GM23248 (cell line): ENCODE measurements around the gene RAB4B. TPM values are rescaled to one million over a fixed set of nuclear protein-coding genes. Genes with fewer than 3 reads are reported as not detected.
"Not testable (repeated sequence)": the region's sequence is repeated elsewhere in the genome, so short reads cannot be mapped to it uniquely, and the experiment has no call there.

Experiments
- DNase-seq: peaks from one replicate; pipeline ENCODE4 v3.0.0-alpha.2; 2015
- H2AFZ ChIP-seq: fragments of 200-600 bp; sonication (generic); 2 replicates; pipeline ENCODE4 v1.6.1; 2016; ENCODE audit warnings: antibody characterized with exemption
- H3F3A ChIP-seq: fragments of 200-600 bp; sonication (generic); 2 replicates; pipeline ENCODE4 v1.6.1; 2016; ENCODE audit warnings: mild to moderate bottlenecking, antibody characterized with exemption, mixed run types; ENCODE audit not compliant: insufficient read depth
- H3K27ac ChIP-seq: fragments of 200-600 bp; sonication (generic); 2 replicates; pipeline ENCODE4 v1.5.1; 2016; ENCODE audit warnings: mild to moderate bottlenecking
- H3K27me3 ChIP-seq: fragments of 200-600 bp; sonication (generic); replicated peaks from 2 replicates; pipeline ENCODE4 v1.6.1; 2016; ENCODE audit warnings: mild to moderate bottlenecking; ENCODE audit not compliant: insufficient read depth
- H3K36me3 ChIP-seq: fragments of 200-600 bp; sonication (generic); 2 replicates; pipeline ENCODE4 v1.6.1; 2016; ENCODE audit warnings: low read depth, mild to moderate bottlenecking
- H3K4me1 ChIP-seq: fragments of 200-600 bp; sonication (generic); 2 replicates; pipeline ENCODE4 v1.6.1; 2016; ENCODE audit warnings: mild to moderate bottlenecking; ENCODE audit not compliant: insufficient read depth
- H3K4me2 ChIP-seq: fragments of 200-600 bp; sonication (generic); one replicate; pipeline ENCODE4 v1.6.1; 2016; ENCODE audit warnings: mild to moderate bottlenecking; ENCODE audit not compliant: unreplicated experiment
- H3K4me3 ChIP-seq: fragments of 200-600 bp; sonication (generic); 2 replicates; pipeline ENCODE4 v1.5.1; 2016; ENCODE audit warnings: mild to moderate bottlenecking
- H3K79me2 ChIP-seq: fragments of 200-600 bp; sonication (generic); 2 replicates; pipeline ENCODE4 v1.6.1; 2016; ENCODE audit warnings: mild to moderate bottlenecking; ENCODE audit not compliant: insufficient read depth
- H3K9ac ChIP-seq: fragments of 200-600 bp; sonication (generic); 2 replicates; pipeline ENCODE4 v1.6.1; 2016; ENCODE audit warnings: mild to moderate bottlenecking
- H3K9me2 ChIP-seq: fragments of 200-600 bp; sonication (generic); 2 replicates; pipeline ENCODE4 v1.6.1; 2016; ENCODE audit warnings: mixed run types, mild to moderate bottlenecking, moderate library complexity; ENCODE audit not compliant: insufficient read depth
- H3K9me3 ChIP-seq: fragments of 200-600 bp; sonication (generic); one replicate; pipeline ENCODE4 v1.6.1; 2017; ENCODE audit warnings: low read depth
- H4K20me1 ChIP-seq: fragments of 200-600 bp; sonication (generic); 2 replicates; pipeline ENCODE4 v1.6.0; 2016; ENCODE audit not compliant: insufficient read depth
- EZH2 ChIP-seq: fragments of 200-600 bp; sonication (generic); IDR thresholded peaks from 2 replicates; pipeline ENCODE4 v1.6.1; 2018; ENCODE audit warnings: antibody characterized with exemption, mild to moderate bottlenecking; ENCODE audit not compliant: insufficient read depth, poor library complexity, severe bottlenecking
- EZH2phosphoT487 ChIP-seq: fragments of 200-600 bp; sonication (generic); IDR thresholded peaks from 2 replicates; pipeline ENCODE4 v1.6.1; 2018; ENCODE audit warnings: antibody characterized with exemption, moderate library complexity, mild to moderate bottlenecking, low read depth; ENCODE audit not compliant: insufficient read depth
- WGBS, 2 experiments: methylation state at CpG; one replicate each; pipeline ENCODE4 v1.1.6; 2015 to 2017; ENCODE audit warnings: low lambda C conversion rate in 2 of 2, low coverage in 1 of 2; ENCODE audit errors: missing lambda C conversion rate in 2 of 2; 5-methylcytosine and 5-hydroxymethylcytosine counted together
- in situ Hi-C: fragments of 300-500 bp; cut with MboI; formaldehyde crosslinking; loops from 2 replicates; pipeline ENCODE4 v1.15.0; 2020
- polyA plus RNA-seq: library from polyadenylated mRNA; unstranded; fragments of >200 nt; fragmentation: Nextera tagmentation; extraction: Ambion mirVana; gene quantifications from 2 replicates; pipeline ENCODE4 v1.2.1, GENCODE V29; 2016
- total RNA-seq: library from RNA; depleted of rRNA; stranded (reverse); fragments of >200 nt; shearing (Covaris generic); gene quantifications from 2 replicates; pipeline ENCODE4 v1.2.3, GENCODE V29; 2014

Gene RAB4B
- total and polyA plus RNA-seq, 2 experiments from 2014 or later = 23.2 to 25.6 TPM

- no peak overlapping the region for H3K4me3 ChIP-seq
- no peak overlapping the region for H3K27ac ChIP-seq
- DNase-seq = no peak
- no peaks in the 10 kb centered on the region for H3K9me2 ChIP-seq
- H3K9ac ChIP-seq = no peak overlapping the region
- no peak overlapping the region for H2AFZ ChIP-seq
- H3K27me3 ChIP-seq = no peaks in the 10 kb centered on the region
- TF ChIP-seq EZH2 = no peak
- peaks cover 30% of the 10 kb centered on the region for H3K79me2 ChIP-seq
- no peaks in the 10 kb centered on the region for H3K4me1 ChIP-seq
- H3K36me3 ChIP-seq = peaks cover 57% of the 10 kb centered on the region
- in situ Hi-C loops = no loop called here
- 89 to 94% methylated on average over 10 of the region's 10 CpGs for WGBS, 2 experiments
- 0 out of 2 replicates have a peak, but pooled peaks cover 5% of the 10 kb centered on the region for H3F3A ChIP-seq
- H4K20me1 ChIP-seq = no peaks in the 10 kb centered on the region
- H3K9me3 ChIP-seq = no peaks in the 10 kb centered on the region
- no peak overlapping the region for H3K4me2 ChIP-seq
Observed at GRCh38 chr19:40763963-40764362, 14.1 kb upstream of the RAB4B start.

- H4K20me1 ChIP-seq, DNase-seq, H3K27ac ChIP-seq, H3F3A ChIP-seq, H3K4me2 ChIP-seq, H3K9me3 ChIP-seq, H3K4me1 ChIP-seq, H2AFZ ChIP-seq, H3K9ac ChIP-seq, H3K9me2 ChIP-seq, H3K27me3 ChIP-seq, in situ Hi-C loops, H3K4me3 ChIP-seq: not testable (repeated sequence)
- WGBS, 2 experiments = 91 to 97% methylated on average over 13 of the region's 13 CpGs
- peaks cover 42% of the 10 kb centered on the region for H3K36me3 ChIP-seq
- H3K79me2 ChIP-seq = 0 out of 2 replicates have a peak, but pooled peaks cover 11% of the 10 kb centered on the region
Observed at GRCh38 chr19:40766385-40766784, 11.7 kb upstream of the RAB4B start.

DNA sequence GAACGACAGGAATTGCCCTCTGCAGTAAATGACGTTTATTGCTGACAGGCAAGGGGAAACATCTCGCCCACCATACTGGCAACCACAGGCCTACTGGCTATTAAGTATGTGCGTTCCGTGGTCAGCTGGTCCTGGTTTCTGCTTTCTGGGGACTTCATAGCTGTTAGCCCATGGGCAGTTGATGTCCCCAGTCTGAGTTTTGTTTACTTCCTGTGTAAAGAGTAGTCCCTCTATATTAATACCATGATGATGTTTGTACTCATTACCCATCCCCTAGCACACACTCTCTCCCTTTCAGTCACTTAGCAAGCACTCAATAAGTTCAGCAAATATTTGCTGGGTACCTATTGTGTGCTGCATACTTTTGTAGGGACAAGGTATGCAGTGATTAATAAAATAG is 9.2 kb upstream of the RAB4B start:
- H3K79me2 ChIP-seq = no peaks in the 10 kb centered on the region
- no peaks in the 10 kb centered on the region for H4K20me1 ChIP-seq
- DNase-seq = no peak
- H3K4me1 ChIP-seq = no peaks in the 10 kb centered on the region
- H3K9me3 ChIP-seq = no peaks in the 10 kb centered on the region
- WGBS, 2 experiments = 79 to 87% methylated on average over 5 of the region's 5 CpGs
- H3K9me2 ChIP-seq = no peaks in the 10 kb centered on the region
- H3K4me3 ChIP-seq = no peak overlapping the region
- H3K4me2 ChIP-seq = no peak overlapping the region
- no peak overlapping the region for H3K27ac ChIP-seq
- peaks cover 21% of the 10 kb centered on the region; the same call in 1 of the 2 replicates for H3K36me3 ChIP-seq
- no peak overlapping the region for H3K9ac ChIP-seq
- H3F3A ChIP-seq = 0 out of 2 replicates have a peak, but pooled peaks cover 5% of the 10 kb centered on the region
- H3K27me3 ChIP-seq = no peaks in the 10 kb centered on the region
- in situ Hi-C loops = no loop called here
- no peak for TF ChIP-seq EZH2phosphoT487
- TF ChIP-seq EZH2 = no peak
- H2AFZ ChIP-seq = no peak overlapping the region

DNA sequence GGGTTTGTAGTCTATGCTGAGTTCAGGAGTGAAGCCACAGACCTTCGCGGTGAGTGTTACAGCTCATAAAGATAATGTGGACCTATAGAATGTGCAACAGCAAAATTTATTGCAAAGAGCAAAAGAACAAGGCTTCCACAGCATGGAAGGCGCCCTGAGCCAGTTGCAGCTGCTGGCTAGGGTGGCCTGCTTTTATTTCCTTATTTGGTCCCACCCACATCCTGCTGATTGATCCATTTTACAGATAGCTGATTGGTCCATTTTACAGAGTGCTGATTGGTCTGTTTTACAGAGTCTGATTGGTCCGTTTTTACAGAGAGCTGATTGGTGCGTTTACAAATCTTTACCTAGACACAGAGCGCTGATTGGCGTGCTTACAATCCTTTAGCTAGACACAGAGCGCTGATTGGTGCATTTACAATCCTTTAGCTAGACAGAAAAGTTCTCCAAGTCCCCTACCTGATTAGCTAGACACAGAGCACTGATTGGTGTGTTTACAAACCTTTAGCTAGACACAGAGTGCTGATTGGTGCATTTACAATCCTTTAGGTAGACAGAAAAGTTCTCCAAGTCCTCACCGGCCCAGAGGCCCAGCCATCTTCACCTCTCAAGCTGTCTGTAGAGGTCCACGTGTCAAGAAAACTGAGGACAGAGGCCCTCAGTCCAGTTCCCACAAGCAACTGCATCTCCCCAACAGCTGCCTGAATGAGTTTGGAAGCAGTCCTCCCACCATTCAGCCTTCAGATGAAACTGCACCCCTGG is 6.8 kb upstream of the RAB4B start:
- H3K79me2 ChIP-seq, in situ Hi-C loops, H3K4me2 ChIP-seq, H3K4me1 ChIP-seq, DNase-seq, H3K27me3 ChIP-seq, H3K4me3 ChIP-seq, H3K27ac ChIP-seq, H2AFZ ChIP-seq, H3K9ac ChIP-seq, H3F3A ChIP-seq, H3K9me2 ChIP-seq, H3K9me3 ChIP-seq, H4K20me1 ChIP-seq, H3K36me3 ChIP-seq: not testable (repeated sequence)
- 87 to 89% methylated on average over 10 of the region's 10 CpGs for WGBS, 2 experiments
